ENCODE data around the gene YBEY. TPM values are rescaled to one million over a fixed set of nuclear protein-coding genes. Genes with fewer than 3 reads are reported as not detected.
A peak's percentile ranks its signal among the peaks of the same experiment; 100 is the strongest.

The YBEY gene
- total RNA-seq, 2 donors from 2014 or later = 9.1 to 10.4 TPM

DNA sequence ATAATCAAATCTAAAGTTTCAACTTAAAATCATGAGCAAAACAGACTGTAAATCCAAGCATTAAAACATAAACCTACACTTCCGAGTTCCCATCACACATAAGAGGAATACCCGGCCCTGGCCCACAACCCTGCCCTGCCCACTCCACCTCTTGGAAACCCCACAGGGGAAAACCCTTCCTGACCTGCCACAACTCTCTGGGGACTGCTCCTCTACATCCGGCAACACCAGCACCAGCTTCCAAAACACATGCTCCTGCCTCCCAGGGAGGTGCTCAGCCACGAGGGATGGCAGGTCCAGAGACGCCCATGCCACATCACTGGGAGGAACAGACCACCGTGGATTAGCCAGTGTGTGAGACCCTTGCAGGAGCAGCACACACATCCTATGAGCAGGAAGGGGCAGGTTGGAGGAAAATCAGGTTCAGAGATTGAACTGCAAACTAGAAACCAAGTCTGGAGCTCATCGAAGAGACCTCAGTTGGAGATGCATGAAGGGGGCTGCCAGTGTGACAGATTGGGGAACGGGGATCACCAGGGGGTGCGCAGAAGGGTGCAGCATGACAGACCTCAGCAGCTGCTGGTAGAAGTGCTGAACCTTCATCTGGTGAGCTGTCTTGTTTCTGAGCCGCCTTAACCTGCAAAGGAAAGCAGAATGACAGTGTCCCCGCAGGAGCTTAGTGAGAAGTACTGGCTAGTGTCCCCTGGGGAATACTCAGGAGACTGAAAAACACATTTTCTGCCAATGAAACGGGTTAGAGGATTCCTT is 31.8 kb upstream of the YBEY start:
- peaks cover 0 to 7% of the 10 kb centered on the region in 2 donors for H3K9me3 Mint-ChIP-seq
- ATAC-seq = no peak
- no peak for DNase-seq (ENCODE audit: low spot score in 2 of 2)
- H3K27ac Mint-ChIP-seq = peak overlapping the region; percentile 87 to 88
- peaks cover 22 to 40% of the 10 kb centered on the region in 2 donors for H3K36me3 Mint-ChIP-seq

DNA sequence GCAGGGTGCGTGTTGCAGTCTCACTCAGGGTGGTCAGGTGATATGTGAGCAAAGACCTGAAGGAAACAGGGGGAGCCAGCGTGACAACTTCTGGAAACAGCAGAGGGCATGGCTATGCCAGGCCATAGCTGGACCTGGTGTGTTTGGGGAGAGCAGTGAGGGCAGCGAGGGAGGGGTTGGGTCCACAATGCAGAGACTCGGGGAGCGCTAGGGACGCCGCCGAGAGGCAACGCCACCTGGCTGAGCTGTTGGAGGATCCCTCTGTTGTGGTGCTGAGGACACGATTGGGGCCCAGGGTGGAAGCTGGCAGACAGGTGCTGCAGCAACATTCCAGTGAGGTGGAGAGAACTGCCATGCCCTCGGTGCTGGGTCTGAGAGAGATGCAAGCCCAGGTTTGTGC is 31.0 kb upstream of the YBEY start:
- Mint-ChIP-seq H3K9me3 (peaks cover 0 to 7% of the 10 kb centered on the region in 2 donors), H3K36me3 (peaks cover 17 to 37% of the 10 kb centered on the region in 2 donors), H3K27ac (peak overlapping the region; percentile 7 to 97)
- DNase-seq (ENCODE audit: low spot score in 2 of 2) (no peak), ATAC-seq (no peak)

- DNase-seq (ENCODE audit: low spot score in 2 of 2) (no peak), ATAC-seq (no peak)
- Mint-ChIP-seq H3K36me3 (peaks cover 17 to 37% of the 10 kb centered on the region in 2 donors), H3K9me3 (peaks cover 0 to 7% of the 10 kb centered on the region in 2 donors), H3K27ac (peak overlapping the region; percentile 7 to 97)
Measured at GRCh38 chr21:46255758-46256337, 30.3 kb upstream of the YBEY start.

GRCh38 chr21:46256501-46256994 is 29.6 kb upstream of the YBEY start:
- DNase-seq (ENCODE audit: low spot score in 2 of 2) (no peak), ATAC-seq (no peak)
- Mint-ChIP-seq H3K27ac (peak overlapping the region in 1 of 2 donors; percentile 29), H3K36me3 (peaks cover 17 to 33% of the 10 kb centered on the region in 2 donors), H3K9me3 (peaks cover 0 to 7% of the 10 kb centered on the region in 2 donors)

DNA sequence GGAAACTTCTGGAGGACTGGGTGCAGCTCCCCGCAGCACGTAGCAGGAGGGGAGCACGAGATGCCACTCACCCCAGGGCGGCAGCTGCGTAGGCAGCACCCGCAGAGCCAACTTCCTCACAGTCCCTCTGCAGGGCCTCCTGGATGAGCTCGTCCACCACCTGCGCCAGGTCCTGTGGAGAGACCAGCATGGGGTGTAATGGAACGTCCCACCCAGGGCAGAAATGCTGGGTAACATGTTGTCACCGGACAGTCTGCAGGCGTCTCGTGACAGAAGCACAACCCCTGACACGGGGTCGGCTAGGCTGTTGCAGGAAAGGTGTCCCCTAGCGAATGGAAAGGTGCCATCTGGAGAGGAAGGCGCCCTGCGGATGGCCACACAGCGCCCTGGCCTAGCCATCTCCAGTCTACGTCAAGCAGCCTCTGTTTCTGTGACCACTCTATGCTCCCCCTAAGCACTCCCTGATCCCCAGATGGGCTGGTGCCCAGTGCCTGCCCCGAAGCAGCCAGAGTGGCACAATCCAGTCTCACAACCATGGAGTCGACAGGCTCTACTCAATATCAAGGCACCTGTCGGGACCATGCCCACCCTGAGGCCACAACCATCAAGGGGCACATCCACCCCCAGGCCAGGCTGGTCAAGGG is 22.0 kb upstream of the YBEY start:
- Mint-ChIP-seq H3K27ac (no peak overlapping the region), H3K9me3 (no peaks in the 10 kb centered on the region), H3K36me3 (peaks cover 0 to 6% of the 10 kb centered on the region in 2 donors)
- no peak for ATAC-seq
- DNase-seq (ENCODE audit: low spot score in 2 of 2) = no peak

DNA sequence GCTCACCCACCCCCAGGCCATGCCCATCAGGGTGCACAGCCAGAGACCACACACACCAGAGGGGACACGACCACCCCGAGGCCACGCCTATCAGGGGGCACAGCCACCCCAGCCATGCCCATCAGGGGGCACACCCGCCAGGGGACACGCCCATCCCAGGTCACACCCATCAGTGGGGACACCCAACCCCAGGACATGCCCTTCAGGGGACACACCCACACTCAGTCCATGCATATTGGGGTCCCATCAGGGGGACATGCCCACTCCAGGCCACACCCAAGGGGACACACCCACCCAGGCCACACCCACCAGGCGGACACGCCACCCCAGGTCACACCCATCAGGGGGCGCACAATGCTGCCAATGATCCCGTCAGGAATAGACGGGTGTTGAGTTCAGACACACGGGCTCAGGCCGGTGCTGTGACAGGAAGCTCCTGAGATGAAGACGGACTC is 21.4 kb upstream of the YBEY start:
- ATAC-seq (no peak), DNase-seq (ENCODE audit: low spot score in 2 of 2) (no peak)
- Mint-ChIP-seq H3K27ac (no peak overlapping the region), H3K36me3 (peaks cover 0 to 6% of the 10 kb centered on the region in 2 donors), H3K9me3 (no peaks in the 10 kb centered on the region)

DNA sequence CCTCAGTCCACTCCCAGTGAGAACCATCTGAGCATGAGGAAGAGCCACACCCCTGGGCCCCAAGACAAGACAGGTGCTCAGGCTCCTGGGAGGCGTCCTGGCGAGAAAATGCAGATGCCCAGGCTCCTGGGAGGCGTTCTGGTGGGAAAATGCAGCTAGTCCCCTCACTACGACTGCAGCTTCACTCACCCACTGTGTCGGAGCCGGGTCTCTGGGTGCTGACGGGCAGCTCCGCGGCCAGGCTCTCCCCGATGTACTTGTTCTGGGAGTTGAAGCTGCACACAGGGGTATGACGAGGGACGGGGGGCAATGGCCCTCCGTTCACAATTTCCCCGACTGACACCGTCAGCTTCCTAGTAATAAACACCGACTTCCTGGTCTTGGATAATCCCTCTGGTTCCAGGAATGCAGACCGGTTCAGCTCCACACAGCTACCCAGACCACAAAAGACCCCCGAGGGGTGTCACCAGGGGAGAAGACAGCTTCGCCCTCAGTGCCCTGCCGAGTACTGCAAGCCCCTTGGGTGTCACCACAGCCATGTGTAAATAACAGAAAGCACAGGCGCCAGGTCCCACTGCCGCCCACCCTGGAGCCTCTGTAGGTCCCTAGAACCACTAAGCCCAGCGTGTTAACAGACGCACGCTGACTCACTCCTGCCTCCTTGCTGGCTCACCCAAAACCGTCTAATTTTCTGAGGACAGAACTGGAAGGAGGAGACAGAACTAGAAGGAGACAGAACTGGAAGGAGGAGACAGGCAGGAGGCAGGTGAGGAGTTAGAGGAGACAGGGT is 20.2 kb upstream of the YBEY start:
- no peak for ATAC-seq
- H3K27ac Mint-ChIP-seq = no peak overlapping the region
- DNase-seq (ENCODE audit: low spot score in 2 of 2) = no peak
- peaks cover 0 to 6% of the 10 kb centered on the region in 2 donors for H3K36me3 Mint-ChIP-seq
- no peaks in the 10 kb centered on the region for H3K9me3 Mint-ChIP-seq

- peak overlapping the region; percentile 17 to 27 for H3K27ac Mint-ChIP-seq
- no peak for ATAC-seq
- DNase-seq (ENCODE audit: low spot score in 2 of 2) = no peak
Measured at GRCh38 chr21:46266946-46267345, 19.2 kb upstream of the YBEY start.

GRCh38 chr21:46268371-46268770 is 17.8 kb upstream of the YBEY start:
- no peak for ATAC-seq

More at GRCh38 chr21:46266946-46267345, 19.2 kb upstream of the YBEY start:
- peaks cover 0 to 6% of the 10 kb centered on the region in 2 donors for H3K36me3 Mint-ChIP-seq
- no peaks in the 10 kb centered on the region for H3K9me3 Mint-ChIP-seq

DNA sequence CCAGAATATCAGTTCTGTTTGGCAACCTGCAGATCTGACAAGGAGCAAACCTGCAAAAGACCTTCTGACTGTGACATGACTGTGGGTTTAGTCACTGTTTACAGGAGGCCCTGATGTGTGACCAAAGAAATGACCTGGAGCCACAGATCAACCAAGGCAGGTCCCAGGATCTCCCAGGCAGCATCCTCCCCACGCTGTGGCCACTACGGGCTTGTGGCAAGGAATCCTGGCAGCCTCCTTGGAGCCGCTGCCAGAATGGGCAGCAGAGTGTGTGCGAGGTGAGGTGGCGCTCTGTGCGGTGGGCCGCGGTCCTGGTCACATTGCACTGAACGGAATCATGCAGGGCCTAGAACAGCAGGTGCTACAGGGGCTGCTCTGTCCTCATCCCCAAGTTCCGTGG is 16.7 kb upstream of the YBEY start:
- H3K36me3 Mint-ChIP-seq = peaks cover 5 to 18% of the 10 kb centered on the region in 2 donors
- no peaks in the 10 kb centered on the region for H3K9me3 Mint-ChIP-seq
- no peak overlapping the region for H3K27ac Mint-ChIP-seq
- DNase-seq (ENCODE audit: low spot score in 2 of 2) (no peak), ATAC-seq (no peak)

More at GRCh38 chr21:46268371-46268770, 17.8 kb upstream of the YBEY start:
- no peak for DNase-seq (ENCODE audit: low spot score in 2 of 2)
- H3K36me3 Mint-ChIP-seq = peaks cover 5 to 13% of the 10 kb centered on the region in 2 donors
- no peak overlapping the region for H3K27ac Mint-ChIP-seq
- no peaks in the 10 kb centered on the region for H3K9me3 Mint-ChIP-seq

DNA sequence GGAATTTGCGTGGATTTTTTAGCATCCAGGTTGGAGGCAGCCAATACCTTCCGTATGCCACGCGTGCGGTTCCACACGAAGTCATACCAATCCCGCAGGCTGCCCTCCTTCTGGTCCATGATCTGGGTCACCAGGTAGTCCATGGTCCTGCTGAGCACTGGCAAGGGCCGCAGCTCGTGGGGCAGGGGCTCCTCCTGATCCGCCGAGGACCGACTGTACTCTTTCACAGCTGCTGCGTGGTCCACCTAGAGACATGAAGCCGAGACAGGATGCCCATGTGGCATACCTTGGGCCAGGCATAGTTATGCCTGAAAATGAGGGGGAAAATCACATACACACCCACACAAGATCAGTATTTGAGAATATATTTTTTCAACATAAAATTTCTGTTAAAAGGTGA is 12.8 kb upstream of the YBEY start:
- Mint-ChIP-seq H3K27ac (peak overlapping the region in 1 of 2 donors; percentile 69), H3K36me3 (peaks cover 17% of the 10 kb centered on the region in 2 donors), H3K9me3 (no peaks in the 10 kb centered on the region)
- no peak for ATAC-seq
- DNase-seq (ENCODE audit: low spot score in 2 of 2) = no peak

DNA sequence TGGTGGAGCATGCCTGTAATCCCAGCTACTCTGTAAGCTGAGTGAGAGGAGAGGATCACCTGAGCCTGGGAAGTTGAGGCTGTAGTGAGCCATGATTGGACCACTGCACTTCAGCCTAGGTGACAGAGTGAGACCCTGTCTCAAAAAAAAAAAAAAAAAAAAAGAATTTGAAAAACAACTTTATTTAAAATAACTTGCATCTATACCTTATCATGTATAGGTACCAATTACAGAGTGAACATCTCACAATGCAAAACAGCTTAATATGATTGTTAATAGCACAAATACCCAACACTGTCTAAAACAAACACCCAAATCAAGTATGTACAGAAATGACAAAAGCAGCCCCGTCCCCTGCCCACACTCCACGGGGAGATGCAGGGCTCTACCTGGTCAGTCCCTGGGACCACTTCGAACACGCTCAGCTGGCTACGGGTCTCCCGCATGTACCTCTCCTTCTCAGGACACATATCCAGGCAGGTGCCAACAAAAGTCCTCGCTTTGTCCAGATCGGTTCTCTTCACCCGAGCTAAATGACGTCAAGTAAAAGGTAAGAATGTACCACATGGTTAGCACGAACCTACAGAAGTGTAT is 11.2 kb upstream of the YBEY start:
- Mint-ChIP-seq H3K9me3 (no peaks in the 10 kb centered on the region), H3K36me3 (peaks cover 17% of the 10 kb centered on the region in 2 donors), H3K27ac (peak overlapping the region in 1 of 2 donors; percentile 44)
- DNase-seq (ENCODE audit: low spot score in 2 of 2) (no peak), ATAC-seq (no peak)

DNA sequence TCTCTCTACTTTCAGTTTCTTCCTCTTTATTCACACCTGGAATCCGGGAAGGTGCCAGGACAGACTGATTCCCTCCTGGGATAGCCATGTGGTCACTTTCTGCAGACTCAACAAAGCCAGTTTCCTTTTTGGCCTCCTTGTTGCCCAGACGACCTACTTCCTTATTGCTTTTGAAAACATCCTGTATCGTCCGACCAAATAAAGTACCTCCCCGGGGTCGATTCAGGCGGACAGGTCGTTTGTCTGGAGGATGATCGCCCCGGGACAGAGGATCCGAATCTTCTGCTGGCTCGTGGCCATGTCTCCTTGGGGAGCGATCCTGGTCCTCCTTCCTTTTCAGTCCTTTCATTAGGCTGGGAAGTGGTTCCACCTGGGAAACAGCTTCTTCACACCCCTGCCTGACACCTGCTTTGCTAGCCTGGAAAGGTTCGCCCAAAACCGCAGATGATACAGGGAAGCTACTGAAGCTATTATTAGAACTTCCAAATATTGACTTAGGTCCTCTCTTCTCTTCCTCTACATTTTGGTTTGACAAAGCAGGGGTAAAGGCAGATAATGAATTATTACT is 2.0 kb upstream of the YBEY start:
- peak overlapping the region in 1 of 2 donors; percentile 66 for H3K27ac Mint-ChIP-seq
- no peaks in the 10 kb centered on the region for H3K9me3 Mint-ChIP-seq
- ATAC-seq (no peak), DNase-seq (ENCODE audit: low spot score in 2 of 2) (no peak)
- peaks cover 20 to 26% of the 10 kb centered on the region in 2 donors for H3K36me3 Mint-ChIP-seq

DNA sequence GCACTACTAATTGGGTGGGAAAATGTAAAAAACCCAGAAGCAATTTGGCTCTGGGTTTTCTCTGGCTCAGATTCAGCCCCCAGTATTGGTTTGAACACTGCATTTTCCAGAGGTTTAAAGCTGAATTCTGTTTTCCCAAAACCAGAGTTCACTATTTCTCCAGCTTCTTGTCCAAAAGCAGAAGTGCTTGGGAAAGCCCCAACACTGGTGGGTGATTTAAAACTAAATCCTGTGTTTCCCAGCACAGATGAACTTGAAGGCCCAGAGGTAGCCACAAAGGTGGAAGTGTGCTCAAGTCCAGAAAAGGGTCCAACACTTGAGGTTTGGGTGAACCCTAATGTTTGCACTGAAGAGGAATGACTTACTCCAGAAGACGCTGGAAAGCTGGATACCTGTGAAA is 1.4 kb upstream of the YBEY start:
- Mint-ChIP-seq H3K9me3 (no peaks in the 10 kb centered on the region), H3K36me3 (peaks cover 20 to 26% of the 10 kb centered on the region in 2 donors), H3K27ac (peak overlapping the region in 1 of 2 donors; percentile 86)
- ATAC-seq = no peak
- DNase-seq (ENCODE audit: low spot score in 2 of 2) = no peak

DNA sequence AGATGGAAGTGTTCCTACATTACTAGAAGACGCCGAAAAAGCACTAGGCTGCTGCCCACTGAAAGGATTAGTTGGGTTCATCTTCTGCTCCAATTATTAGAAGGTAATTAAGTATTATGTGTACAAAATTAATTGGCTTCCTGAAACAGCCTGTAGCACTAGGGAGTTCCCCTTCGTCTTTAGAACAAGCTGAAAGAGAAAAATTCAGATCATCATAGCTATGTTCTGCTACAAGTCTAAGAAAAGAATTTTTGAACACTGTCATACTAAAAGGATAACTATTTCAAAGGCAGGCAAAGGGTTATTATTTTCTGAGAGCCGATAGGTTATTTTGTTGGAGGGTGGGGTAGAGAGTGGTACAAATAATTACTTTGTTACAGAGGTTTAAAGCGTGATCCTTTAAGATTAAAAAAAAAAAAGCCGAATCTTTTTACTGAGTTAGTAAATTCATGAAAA is 908 bp upstream of the YBEY start, which contains the start of gene MCM3AP:
Gene MCM3AP, minus strand, starts transcription at position 406 of the 456 bp plus-strand sequence. Its CDS starts 325 bp downstream, at position 81.
- Mint-ChIP-seq H3K9me3 (no peaks in the 10 kb centered on the region), H3K27ac (peak within 1 kb of the TSS; percentile 86 to 99), H3K36me3 (peaks cover 20 to 26% of the 10 kb centered on the region in 2 donors)
- DNase-seq (ENCODE audit: low spot score in 2 of 2) (no peak), ATAC-seq (no peak)

Data from activated naive CD4-positive, alpha-beta T cell treated with anti-CD3 and anti-CD28 coated beads, Interleukin-2, amount 50 U/mL, for 72 hours (primary cell).